H54 (cell line): ENCODE results near the gene ZNF746.
A peak's percentile ranks its signal among the peaks of the same experiment; 100 is the strongest.
"Not testable (repeated sequence)": the region's sequence is repeated elsewhere in the genome, so short reads cannot be mapped to it uniquely, and the experiment has no call there.

Experiments
- DNase-seq: peaks from one replicate; pipeline ENCODE4 v3.0.0; 2011; ENCODE audit warnings: low spot score, mixed read lengths; ENCODE audit not compliant: insufficient read length
- FAIRE-seq: peaks from 3 replicates; lab custom pipeline; 2011; peaks lifted over from hg19 to GRCh38; lab: Jason Lieb, UNC
- POLR2A ChIP-seq: IDR thresholded peaks from 2 replicates; pipeline ENCODE4 v1.6.1; 2011; ENCODE audit warnings: low read depth, mild to moderate bottlenecking, low read length

The ZNF746 gene

DNA sequence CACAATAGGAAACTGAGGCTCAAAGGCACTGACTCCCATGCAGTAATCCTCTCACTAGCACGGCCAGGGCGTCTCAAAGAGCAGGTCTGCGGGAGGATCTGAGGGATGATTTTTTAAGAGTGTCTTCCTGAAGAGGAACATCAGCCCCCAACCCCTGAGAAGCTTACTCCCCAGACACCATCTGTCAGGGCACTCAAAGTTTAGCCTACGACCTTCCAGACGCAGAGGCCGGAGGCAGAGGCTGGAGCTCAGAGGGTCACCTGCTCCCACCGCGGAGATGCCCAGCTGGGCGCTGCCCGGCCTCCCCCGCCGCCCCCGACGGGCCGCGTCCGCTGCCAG is 38.4 kb downstream of the ZNF746 start:
- FAIRE-seq (no peak), DNase-seq (no peak)
- no peak for TF ChIP-seq POLR2A

DNA sequence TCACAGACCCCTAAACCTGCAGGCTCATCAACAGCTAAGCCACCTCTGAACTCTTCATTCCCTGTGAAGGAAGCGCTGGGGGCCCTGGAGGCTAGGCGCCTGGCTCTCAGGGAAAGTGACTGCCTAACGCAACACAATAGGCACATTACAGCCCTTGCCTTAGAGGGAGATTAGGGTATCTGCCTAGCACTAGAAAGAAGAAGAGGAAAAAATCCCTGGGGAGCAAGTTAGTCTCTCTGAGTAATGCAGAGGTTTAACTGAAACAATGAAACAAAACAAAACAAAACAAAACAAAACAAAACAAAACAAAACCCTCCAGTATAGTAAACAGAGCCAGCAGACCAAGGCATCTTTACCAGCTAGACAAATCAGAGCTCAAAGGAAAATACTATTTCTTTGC is 39.4 kb downstream of the ZNF746 start:
- TF ChIP-seq POLR2A = no peak
- DNase-seq = no peak
- no peak for FAIRE-seq

DNA sequence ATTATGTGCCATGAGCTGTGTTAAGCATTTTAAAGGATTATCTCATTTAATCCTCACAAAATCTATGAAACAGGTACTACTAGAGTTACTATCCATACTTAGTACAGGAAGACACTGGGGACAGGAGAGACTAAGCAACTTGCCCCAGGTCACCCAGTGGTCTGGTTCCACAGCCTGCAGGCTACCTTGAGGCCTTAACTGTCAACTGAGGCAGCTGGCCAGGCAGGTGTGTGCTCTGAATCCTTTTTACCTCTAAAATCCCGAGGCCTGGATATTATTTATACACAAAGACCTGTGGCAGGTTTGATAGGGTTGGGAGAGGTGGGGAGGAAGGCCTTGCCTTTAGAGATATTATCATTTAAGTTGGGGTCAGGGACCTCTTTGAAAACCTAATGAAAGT is 39.8 kb downstream of the ZNF746 start:
- FAIRE-seq = no peak
- no peak for DNase-seq
- TF ChIP-seq POLR2A = no peak

DNA sequence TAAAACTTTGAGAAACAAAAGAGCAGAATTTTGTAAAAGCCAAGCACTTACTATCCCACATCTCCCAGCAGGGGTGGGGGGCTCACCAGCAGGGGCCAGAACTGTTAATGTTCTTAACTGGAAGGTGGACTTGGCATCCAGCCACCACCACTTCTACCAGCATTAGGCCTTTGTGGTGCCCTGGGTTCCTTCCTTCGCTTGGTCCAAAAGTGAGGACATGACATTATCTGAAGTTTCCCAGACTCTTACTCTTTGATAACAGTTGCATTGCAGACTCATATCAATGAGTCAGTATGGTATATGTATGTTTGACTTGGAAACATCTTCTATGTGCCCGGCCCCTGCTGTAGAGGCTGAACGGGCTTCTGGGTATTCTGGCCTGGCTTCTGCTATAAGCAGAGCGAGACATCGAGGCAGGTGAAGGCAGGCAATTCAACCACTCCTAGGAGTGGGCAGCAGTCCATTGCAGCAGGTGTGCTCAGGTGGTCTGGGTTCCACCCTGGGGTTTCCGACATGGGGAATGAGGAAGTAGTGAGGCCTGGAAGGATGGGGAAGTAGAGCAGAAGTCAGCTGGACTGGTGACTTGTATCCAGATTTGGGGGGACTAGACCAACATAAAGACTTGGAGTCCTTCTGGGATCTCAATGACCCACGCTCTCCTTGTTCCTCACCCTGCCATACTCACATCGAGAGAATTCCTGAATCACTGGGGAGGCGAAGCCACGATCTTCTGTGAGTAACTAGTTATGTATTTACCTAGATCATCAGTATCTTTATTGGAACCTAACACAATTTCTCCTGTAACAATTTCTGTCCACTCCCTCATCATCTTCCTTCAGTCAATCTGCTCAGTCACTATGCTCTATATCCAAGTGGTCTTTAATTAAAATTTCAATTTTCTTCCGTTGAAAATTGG is 40.8 kb downstream of the ZNF746 start:
- DNase-seq = peak; percentile 50
- TF ChIP-seq POLR2A = no peak
- FAIRE-seq = no peak

DNA sequence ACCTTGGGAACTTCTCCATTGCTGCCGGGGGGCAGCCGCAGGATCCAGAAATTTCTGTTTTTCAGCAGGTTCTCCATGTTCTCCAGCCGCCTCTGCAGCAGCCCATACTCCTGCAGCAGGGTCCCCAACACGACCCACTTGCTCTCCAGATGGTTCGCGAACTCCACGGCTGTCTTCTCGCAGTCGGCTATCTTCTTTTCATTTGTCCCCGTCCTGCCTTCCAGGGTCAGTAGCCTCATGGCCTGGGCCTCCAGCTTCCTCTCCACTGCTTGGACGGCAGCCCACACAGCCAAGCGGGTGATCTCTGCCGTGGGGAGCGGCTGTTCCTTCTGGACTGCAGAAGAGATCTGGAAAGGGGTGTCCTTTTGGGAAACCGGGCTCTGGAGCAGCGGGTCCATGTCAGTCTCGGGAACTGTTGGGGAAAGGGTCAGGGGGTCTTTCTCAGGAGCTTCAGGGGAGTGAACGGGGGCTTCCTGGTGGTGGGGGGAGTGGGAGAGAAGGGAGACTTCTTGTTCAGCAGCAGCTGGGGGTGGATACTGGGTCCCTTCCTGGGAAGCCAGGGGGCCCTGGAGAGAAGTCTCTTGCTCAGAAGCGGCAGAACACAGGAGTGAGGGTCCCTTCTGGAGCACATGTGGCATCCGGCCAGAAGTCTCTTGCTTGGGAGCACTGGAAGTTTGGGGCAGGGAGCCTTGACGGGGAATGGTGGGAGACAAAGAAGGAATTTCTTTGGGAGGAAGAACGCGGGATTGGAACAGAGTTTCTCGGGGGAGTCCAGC is 42.2 kb downstream of the ZNF746 start:
- FAIRE-seq (no peak), DNase-seq (no peak)
- TF ChIP-seq POLR2A = no peak

DNA sequence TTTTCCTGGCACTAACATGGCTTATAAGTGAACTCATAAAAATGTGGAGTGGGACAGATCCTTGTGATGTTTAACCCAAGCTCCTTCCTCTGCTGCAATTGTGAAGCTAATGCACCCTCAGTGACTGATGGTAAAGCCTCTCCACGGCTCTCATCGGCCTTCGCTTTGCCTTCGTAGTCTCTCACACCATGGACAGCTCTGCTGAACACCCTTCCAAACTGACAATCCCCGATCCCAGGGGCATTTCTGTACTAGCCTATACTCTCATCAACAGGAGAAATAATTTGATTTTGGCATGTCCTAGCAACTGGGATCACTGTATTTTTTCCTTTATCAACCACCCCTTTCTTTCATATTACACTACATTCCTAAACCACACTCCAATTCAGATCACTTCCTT is 42.9 kb downstream of the ZNF746 start:
- no peak for TF ChIP-seq POLR2A
- DNase-seq (no peak), FAIRE-seq (no peak)

DNA sequence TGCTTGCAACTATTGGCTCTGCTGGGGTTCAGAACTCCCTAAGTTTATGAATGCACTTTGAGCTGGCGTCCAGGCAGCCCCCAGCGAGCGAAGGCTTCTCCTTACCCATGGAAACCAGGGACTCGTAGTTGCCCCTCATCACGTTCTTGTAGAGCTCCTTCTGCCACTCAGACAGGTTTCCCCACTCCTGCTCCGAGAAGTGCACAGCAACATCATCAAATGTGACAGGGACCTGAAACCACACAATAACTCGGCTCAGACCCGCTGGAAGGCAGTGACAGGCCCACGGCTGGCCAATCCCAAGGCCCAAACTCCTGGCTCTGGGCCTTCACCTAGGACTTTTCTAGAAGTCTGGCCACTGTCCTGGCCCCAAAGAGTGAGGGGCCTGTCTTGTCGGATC is 43.6 kb downstream of the ZNF746 start:
- FAIRE-seq (no peak), DNase-seq (no peak)
- no peak for TF ChIP-seq POLR2A

DNA sequence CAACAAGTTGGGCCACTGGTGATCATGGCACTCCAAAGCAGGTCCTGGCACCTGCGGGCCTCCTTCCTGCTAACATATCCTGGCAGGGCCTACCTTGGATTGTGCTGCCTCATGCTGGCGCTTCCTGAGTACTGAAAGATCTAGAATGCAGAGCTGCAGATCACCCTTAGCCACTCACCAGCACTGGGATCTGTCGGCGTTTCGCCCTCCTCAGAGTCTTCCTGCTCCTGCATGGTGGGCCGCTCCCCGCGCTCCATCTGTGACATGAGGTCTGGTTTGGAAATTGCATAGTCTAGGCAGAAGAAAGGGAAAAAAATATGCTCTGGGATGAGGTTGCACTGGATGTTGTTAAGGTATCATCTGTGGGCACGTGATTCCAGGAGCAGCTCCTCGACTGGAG is 46.8 kb downstream of the ZNF746 start:
- DNase-seq = no peak
- no peak for TF ChIP-seq POLR2A
- FAIRE-seq = no peak

DNA sequence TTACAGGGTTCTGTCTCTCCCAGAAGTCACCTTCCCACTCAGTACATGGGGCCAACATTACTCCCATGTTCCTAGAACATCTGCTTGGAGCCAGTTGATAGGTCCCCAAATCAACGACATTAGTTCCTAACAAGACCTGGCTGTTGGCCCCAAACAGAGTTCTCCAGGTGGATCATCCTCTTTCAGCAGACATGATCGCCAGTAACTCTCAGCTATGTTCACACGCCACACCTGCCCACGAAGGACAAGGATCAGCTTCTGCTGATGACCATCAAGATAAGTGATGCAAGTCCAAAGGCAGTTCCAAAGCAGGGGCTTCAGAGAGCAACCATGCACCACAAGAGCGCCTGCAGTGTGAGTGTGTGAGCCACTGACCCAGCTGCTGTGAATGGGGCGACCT is 47.7 kb downstream of the ZNF746 start:
- FAIRE-seq (no peak), DNase-seq (no peak)
- TF ChIP-seq POLR2A = no peak

DNA sequence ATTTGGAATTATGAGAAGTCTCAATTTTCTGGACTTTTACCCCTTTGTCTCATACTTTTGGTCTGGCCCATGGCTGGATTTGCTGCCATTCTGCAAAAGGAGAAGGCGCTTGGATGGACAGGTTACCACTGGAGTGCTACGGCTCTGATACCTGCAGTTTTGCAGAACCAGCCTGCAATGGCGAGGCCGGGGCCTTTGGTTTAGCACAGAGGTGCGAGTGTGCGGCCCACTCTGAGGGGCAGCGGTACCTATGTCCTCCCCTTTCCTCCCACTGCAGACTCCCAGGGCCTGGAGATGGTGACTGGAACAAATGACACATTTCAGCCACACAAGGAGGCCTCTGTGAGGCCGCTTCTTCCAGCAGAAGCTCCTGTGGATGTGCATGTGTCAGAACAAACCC is 48.6 kb downstream of the ZNF746 start:
- no peak for DNase-seq
- no peak for TF ChIP-seq POLR2A
- no peak for FAIRE-seq

DNA sequence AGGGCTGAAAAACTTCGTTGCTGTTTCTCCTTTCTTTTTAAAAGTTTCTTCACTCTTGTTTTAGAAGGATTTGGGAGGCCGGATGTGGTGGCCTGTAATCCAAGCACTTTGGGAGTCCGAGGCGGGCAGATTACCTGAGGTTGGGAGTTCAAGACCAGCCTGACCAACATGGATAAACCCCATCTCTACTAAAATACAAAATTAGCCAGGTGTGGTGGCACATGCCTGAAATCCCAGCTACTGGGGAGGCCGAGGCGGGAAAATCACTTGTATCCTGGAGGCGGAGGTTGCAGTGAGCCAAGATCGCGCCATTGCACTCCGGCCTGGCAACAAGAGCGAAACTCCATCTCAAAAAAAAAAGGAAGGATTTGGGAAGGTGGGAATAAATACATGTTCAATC is 51.6 kb downstream of the ZNF746 start:
- not testable (repeated sequence) for FAIRE-seq, DNase-seq

DNA sequence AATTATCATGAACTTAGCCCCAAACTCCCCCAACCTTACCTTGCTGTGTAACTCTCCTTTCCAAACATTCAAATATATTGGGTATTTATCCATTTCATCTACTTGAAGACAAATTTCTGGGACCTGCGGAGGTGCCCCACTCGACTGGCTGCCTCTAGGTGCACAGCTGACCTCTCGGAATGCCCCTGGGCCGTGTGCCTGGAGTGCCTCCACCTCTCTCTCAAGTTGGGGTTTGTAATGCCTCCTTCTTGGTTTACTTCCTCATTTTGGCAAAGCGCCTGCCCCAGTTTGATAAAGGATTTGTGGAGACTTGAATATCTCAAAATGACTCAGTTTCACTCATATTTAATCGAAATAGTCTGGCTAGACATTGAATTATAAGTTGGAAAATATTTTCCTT is 53.3 kb downstream of the ZNF746 start:
- DNase-seq (no peak), FAIRE-seq (no peak)
- no peak for TF ChIP-seq POLR2A

DNA sequence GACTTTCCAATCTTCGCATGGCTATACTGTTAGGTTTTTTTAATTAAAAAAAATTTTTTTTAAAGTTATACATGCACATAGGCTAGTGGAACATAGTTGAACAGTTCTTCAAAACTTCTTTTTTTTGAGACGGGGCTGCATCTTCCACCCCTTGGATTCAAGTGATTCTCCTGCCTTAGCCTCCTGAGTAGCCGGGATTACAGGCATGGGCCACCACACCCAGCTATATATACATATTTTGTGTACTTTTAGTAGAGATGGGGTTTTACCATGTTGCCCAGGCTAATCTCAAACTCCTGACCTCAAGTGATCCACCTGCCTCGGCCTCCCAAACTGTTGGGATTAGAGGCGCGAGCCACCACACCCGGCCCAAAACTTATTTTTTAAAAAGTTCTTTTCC is 54.1 kb downstream of the ZNF746 start:
- DNase-seq (no peak), FAIRE-seq (no peak)
- TF ChIP-seq POLR2A = no peak

DNA sequence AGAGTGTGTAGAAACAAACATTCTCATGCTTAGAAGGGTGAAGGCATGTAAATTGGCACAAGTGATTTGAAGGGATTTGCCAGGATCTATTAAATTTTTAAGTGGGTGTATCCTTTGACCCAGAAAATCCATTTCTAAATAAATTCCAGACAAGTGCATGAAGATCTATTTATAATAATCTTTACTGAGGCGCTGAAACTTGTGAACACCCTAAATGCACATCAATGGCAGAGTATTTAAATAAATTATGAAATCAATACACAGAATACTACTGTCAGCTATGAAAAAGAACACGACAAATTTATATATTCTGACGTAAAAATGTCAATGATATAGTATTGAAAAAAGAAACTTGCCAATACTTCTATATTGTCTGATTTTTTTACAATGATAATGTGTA is 54.7 kb downstream of the ZNF746 start:
- FAIRE-seq (no peak), DNase-seq (no peak)
- TF ChIP-seq POLR2A = no peak

DNA sequence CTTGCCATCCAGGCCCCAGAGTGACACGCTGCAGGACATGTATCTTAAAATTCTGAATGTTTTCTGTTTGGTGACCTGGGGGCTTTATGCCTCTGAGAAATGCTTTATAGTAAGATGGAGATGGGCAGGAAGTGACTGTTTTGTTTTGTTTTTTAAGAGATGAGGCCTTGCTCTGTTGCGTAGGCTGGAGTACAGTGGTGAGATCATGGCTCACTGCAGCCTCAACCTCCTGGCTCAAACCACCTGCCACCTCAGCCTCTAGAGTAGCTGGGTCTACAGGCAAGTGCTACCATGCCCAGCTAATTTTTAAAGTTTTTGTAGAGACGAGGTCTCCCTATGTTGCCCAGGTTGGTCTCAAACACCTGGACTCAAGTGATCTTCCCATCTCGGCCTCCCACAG is 57.4 kb downstream of the ZNF746 start:
- no peak for TF ChIP-seq POLR2A
- no peak for DNase-seq
- FAIRE-seq = no peak
